BE2C (cell line): ENCODE measurements around the gene NARF.

Experiments
- DNase-seq: peaks from one replicate; pipeline ENCODE4 v3.0.0-alpha.2; 2020
- H3K27me3 ChIP-seq: fragments of 250-450 bp; sonication (Bioruptor Pico); 2 replicates; pipeline ENCODE4 v1.5.1; 2020; ENCODE audit warnings: mild to moderate bottlenecking
- H3K36me3 ChIP-seq: fragments of 250-450 bp; sonication (Bioruptor Pico); 2 replicates; pipeline ENCODE4 v1.5.1; 2020; ENCODE audit warnings: mild to moderate bottlenecking
- H3K4me1 ChIP-seq: fragments of 250-450 bp; sonication (Bioruptor Pico); 2 replicates; pipeline ENCODE4 v1.5.1; 2020
- H3K4me3 ChIP-seq: 2 replicates; pipeline ENCODE4 v1.5.1; 2011; ENCODE audit warnings: low read depth, low read length
- H3K9me3 ChIP-seq: fragments of 250-450 bp; sonication (Bioruptor Pico); 2 replicates; pipeline ENCODE4 v1.5.1; 2020
- TF ChIP-seq, protein P1 (sequence below): IDR thresholded peaks from 2 replicates; pipeline ENCODE4 v1.5.1; 2012; ENCODE audit warnings: mild to moderate bottlenecking, low read depth, low read length

Gene NARF

GRCh38 chr17:82435601-82436583, 22.6 kb upstream of the NARF start:
- Histone ChIP-seq H3K36me3 (no peaks in the 10 kb centered on the region), H3K4me3 (no peak overlapping the region), H3K4me1 (peaks cover 6% of the 10 kb centered on the region), H3K27me3 (no peaks in the 10 kb centered on the region), H3K9me3 (no peaks in the 10 kb centered on the region)
- DNase-seq, result no peak
- TF ChIP-seq, protein P1, sequence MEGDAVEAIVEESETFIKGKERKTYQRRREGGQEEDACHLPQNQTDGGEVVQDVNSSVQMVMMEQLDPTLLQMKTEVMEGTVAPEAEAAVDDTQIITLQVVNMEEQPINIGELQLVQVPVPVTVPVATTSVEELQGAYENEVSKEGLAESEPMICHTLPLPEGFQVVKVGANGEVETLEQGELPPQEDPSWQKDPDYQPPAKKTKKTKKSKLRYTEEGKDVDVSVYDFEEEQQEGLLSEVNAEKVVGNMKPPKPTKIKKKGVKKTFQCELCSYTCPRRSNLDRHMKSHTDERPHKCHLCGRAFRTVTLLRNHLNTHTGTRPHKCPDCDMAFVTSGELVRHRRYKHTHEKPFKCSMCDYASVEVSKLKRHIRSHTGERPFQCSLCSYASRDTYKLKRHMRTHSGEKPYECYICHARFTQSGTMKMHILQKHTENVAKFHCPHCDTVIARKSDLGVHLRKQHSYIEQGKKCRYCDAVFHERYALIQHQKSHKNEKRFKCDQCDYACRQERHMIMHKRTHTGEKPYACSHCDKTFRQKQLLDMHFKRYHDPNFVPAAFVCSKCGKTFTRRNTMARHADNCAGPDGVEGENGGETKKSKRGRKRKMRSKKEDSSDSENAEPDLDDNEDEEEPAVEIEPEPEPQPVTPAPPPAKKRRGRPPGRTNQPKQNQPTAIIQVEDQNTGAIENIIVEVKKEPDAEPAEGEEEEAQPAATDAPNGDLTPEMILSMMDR, result no peak

DNA sequence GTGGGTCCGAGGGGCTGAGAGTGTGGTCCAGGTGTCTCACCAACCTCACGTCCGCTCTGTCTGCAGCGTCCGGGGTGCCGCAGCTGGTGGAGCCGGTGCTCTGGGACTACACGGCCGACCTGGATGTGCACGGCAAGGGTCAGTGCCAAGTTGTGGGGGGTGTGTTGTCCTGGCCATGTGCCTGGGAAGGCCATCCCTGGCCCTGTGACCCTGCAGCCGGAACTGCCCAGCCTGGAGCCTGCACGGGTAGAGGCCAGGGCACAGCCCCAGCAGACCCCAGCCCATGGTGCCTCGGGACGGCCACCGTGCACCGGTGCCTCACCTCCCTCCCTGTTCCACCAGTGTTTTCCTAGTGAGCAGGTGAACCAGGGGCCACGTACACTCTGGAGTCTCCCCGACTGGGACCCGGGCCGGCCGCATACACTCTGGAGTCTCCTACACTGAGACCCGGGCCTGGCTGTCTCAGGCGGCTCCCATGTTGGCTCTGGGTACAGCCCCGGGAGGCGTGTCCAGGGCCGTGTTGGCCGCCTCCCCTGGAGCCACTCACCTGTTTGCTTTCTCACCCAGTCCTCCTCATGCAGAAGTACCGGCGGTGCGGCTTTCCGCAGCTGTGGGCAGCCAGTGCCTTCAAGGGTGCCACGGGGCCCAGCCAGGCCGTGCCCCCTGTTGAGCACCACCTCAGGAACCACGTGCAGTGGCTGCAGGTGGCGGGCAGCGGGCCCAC, 21.8 kb upstream of the NARF start:
- H3K4me3 ChIP-seq, result no peak overlapping the region
- peaks cover 7% of the 10 kb centered on the region for H3K4me1 ChIP-seq
- no peaks in the 10 kb centered on the region for H3K27me3 ChIP-seq
- TF ChIP-seq, protein P1, result no peak
- no peak for DNase-seq
- H3K9me3 ChIP-seq, result no peaks in the 10 kb centered on the region
- H3K36me3 ChIP-seq, result no peaks in the 10 kb centered on the region

- Histone ChIP-seq H3K9me3 (no peaks in the 10 kb centered on the region), H3K4me1 (peaks cover 7% of the 10 kb centered on the region), H3K27me3 (no peaks in the 10 kb centered on the region), H3K4me3 (no peak overlapping the region), H3K36me3 (no peaks in the 10 kb centered on the region)
- no peak for DNase-seq
- TF ChIP-seq, protein P1, result no peak
These were observed 21.2 kb upstream of the NARF start for GRCh38 chr17:82437325-82437668.

DNA sequence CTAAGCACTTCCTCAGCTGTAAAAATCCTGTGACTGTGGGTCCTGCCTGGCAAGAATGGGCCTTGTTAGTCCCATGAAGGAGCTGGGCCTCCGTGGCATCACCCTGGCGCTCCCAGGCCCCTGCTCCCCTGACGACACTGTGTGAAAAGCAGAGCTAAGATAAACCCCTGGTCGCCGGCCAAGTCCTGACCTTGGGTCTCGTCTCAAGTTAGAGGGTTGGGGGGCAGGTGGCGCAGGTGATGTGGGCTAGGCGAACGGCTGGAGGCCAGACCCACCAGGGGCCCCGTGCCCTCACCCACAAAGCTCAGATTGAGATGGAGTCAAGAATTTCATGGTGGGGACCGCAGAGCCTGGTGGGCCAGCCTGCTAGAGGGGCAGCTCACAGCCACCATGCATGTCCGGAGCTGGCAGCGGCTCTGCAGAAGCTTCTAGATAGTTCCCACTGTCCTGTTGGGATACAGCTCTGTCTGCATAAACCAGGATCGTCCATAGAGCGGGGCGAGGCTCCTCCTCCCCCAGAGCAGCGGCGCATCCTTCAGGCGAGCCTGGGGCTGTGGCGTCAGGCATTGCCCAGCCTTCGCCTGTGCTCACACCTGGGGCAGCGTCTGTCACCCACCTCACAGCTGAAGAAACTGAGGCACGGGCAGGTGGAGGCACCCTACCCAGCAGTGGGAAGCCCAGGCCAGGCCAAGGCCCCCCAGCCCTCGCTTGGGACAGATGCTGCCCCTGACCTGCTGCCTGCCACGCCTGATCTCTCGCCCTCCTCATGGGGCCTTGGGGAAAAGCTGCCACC, 19.9 kb upstream of the NARF start:
- H3K27me3 ChIP-seq, result no peaks in the 10 kb centered on the region
- H3K36me3 ChIP-seq, result no peaks in the 10 kb centered on the region; the same call in none of the 2 replicates
- H3K9me3 ChIP-seq, result no peaks in the 10 kb centered on the region
- no peak overlapping the region for H3K4me3 ChIP-seq
- H3K4me1 ChIP-seq, result peaks cover 7% of the 10 kb centered on the region
- TF ChIP-seq, protein P1, result no peak
- no peak for DNase-seq

DNA sequence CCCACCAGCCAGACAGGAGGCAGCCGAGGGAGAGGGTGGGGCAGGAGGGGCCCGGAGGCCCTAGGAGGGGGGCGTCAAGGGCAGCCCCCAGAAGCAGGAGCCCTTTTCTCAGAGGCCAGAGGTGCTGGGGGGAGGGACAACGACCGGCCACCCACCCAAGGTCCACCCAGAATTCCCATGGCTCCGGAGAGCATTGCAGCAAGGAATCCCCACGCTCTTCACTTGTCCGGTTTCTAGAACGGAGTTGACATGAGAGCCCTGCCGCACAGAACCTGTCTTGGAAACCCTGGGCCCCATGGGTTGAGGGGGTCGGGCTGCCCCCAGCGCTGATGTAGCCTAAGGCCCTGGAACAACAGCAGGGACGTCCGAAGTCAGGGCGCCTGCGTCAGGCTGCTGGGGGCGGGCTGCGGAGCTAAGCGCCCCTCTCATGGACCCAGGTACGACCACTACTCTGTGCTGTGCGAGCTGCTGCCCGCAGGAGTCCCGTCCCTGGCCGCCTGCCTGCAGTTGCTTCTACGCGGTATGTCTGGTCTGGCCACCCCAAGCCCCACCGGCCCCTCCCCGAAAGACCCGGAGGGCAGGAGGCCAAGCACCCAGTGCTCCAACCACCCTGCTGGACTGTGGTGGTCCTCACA, 19.2 kb upstream of the NARF start:
- peaks cover 7% of the 10 kb centered on the region for H3K4me1 ChIP-seq
- no peaks in the 10 kb centered on the region; the same call in none of the 2 replicates for H3K36me3 ChIP-seq
- H3K9me3 ChIP-seq, result no peaks in the 10 kb centered on the region
- H3K4me3 ChIP-seq, result no peak overlapping the region
- no peak for DNase-seq
- TF ChIP-seq, protein P1, result no peak
- H3K27me3 ChIP-seq, result no peaks in the 10 kb centered on the region
